Tibial artery (tissue), 4 donors: ENCODE results near the gene CGB1.

Experiments used
- DNase-seq, 2 donors: peaks; one replicate each; pipeline ENCODE4 v3.0.0-alpha.2; 2019
- H3K27ac ChIP-seq, 2 donors: fragments of 200-600 bp; sonication (generic) in 1 of 2; 1 replicate in 1 of 2; 2 replicates in 1 of 2; pipeline ENCODE4 v1.5.1; 2018 to 2019; ENCODE audit warnings: mild to moderate bottlenecking in 1 of 2
- H3K27me3 ChIP-seq, 2 donors: fragments of 200-600 bp; sonication (generic) in 1 of 2; one replicate each; pipeline versions ENCODE4 v1.5.1 to v1.6.0; 2016 to 2019
- H3K36me3 ChIP-seq, 3 donors: fragments of 200-600 bp; sonication (generic) in 2 of 3; one replicate each; pipeline ENCODE4 v1.5.1; 2016 to 2019; ENCODE audit warnings: mild to moderate bottlenecking in 2 of 3
- H3K4me1 ChIP-seq, 4 donors: fragments of 200-600 bp; sonication (generic) in 2 of 4; 1 replicate in 3 of 4; 2 replicates in 1 of 4; pipeline ENCODE4 v1.5.1; 2016 to 2019
- H3K4me3 ChIP-seq, 2 donors: fragments of 200-600 bp; sonication (generic) in 1 of 2; 1 replicate in 1 of 2; 2 replicates in 1 of 2; pipeline ENCODE4 v1.5.1; 2018 to 2019; ENCODE audit warnings: mild to moderate bottlenecking in 2 of 2
- H3K9me3 ChIP-seq, 3 donors: fragments of 200-600 bp; sonication (generic) in 1 of 3; one replicate each; pipeline ENCODE4 v1.5.1; 2016 to 2019
- CTCF ChIP-seq, 2 experiments: fragments of 200-600 bp in 1 of 2; fragments of 450-650 bp in 1 of 2; IDR thresholded peaks; one replicate each; pipeline ENCODE4 v1.5.1; 2017 to 2019; ENCODE audit warnings: antibody characterized with exemption in 2 of 2, mild to moderate bottlenecking in 1 of 2, moderate library complexity in 1 of 2
- intact Hi-C: fragments of 100-400 bp; cut with DNase I; formaldehyde crosslinking; loops from one replicate; pipeline ENCODE4 v1.15.0; 2023; ENCODE audit warnings: low total_unique reads

The CGB1 gene

GRCh38 chr19:49064029-49064629, 27.4 kb upstream of the CGB1 start:
- Histone ChIP-seq H3K9me3 (no peaks in the 10 kb centered on the region), H3K27me3 (peaks cover 0 to 83% of the 10 kb centered on the region in 2 donors), H3K36me3 (no peaks in the 10 kb centered on the region), H3K4me1 (peaks cover 0 to 12% (median 8%) of the 10 kb centered on the region in 4 donors), H3K27ac (no peak overlapping the region), H3K4me3 (no peak overlapping the region)
- TF ChIP-seq CTCF (IDR thresholded peaks at IDR 0.05) = no peak
- DNase-seq = no peak
- intact Hi-C loops = no loop called here

GRCh38 chr19:49061445-49061844, 24.8 kb upstream of the CGB1 start:
- no peaks in the 10 kb centered on the region for H3K36me3 ChIP-seq
- H3K27ac ChIP-seq = no peak overlapping the region
- intact Hi-C loops = no loop called here
- no peak overlapping the region for H3K4me3 ChIP-seq
- no peaks in the 10 kb centered on the region for H3K9me3 ChIP-seq
- H3K27me3 ChIP-seq = peaks cover 0 to 79% of the 10 kb centered on the region in 2 donors
- peaks cover 0 to 33% (median 24%) of the 10 kb centered on the region in 4 donors for H3K4me1 ChIP-seq
- TF ChIP-seq CTCF (IDR thresholded peaks at IDR 0.05) = no peak
- DNase-seq = no peak

DNA sequence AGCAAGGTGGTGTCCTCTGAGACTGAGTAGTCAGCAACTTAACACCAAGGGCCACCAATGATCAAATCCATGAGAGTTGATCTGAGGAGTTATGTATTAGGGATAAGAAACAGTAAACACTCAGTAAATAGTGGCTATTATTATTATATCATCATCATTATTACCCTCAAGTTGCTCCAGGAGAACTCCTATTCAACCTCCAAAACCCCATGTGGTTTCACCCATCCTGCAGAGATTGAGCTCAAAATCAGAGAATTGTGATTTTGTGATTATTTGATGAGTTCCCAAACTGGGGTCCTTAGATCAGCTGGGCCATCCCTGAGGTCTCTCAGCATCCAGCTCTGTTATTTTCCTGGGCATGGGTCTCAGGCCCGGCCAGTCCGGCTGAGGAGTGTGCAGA, 24.3 kb upstream of the CGB1 start:
- H3K27me3 ChIP-seq = peaks cover 0 to 74% of the 10 kb centered on the region in 2 donors
- H3K9me3 ChIP-seq = no peaks in the 10 kb centered on the region
- intact Hi-C loops = no loop called here
- TF ChIP-seq CTCF (IDR thresholded peaks at IDR 0.05) = no peak
- no peak overlapping the region for H3K27ac ChIP-seq
- DNase-seq = no peak
- H3K4me3 ChIP-seq = no peak overlapping the region
- H3K36me3 ChIP-seq = no peaks in the 10 kb centered on the region
- peaks cover 0 to 38% (median 26%) of the 10 kb centered on the region in 4 donors for H3K4me1 ChIP-seq

DNA sequence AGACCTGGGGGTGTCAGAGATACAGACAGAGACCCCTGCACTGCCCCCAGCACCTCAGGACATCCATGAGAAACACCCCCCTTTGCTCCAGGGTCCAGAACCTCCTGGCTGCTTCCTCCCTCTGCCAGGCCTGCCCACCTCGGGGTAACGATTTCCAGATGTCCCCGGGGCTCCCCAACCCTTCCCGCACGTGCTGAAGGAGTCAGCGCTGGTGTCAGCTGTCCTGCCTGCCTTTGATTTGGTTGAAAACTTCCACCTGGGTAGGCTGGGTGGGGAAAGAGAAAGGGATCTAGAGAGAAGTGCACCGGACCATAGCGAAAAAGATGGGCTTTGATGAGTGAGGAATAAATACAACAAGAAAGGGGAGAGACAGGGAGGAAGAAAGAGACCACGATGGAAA, 22.4 kb upstream of the CGB1 start:
- Histone ChIP-seq H3K4me1 (peaks cover 0 to 28% (median 20%) of the 10 kb centered on the region in 4 donors), H3K36me3 (no peaks in the 10 kb centered on the region)
- intact Hi-C loops = no loop called here

DNA sequence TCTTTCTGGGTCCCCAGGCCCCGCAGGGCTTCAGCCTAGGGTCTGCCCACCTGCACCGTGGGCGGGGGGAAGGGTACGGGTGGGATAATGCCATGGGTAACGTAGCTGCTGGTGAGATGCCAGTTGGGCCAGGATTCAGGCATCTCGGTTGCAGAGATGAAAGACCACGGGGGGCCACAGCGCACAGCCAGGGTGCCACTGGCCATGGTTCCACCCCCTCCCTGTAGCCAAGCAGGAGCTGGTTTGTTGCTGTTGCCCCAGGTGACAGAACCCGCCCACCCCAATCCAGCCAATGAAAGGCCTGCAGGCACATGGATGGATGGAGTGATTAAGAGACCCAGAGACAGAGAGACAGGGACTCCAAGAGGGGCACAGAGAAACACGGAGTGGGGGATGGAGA, 21.9 kb upstream of the CGB1 start:
- DNase-seq = no peak
- H3K36me3 ChIP-seq = no peaks in the 10 kb centered on the region
- peaks cover 0 to 28% (median 20%) of the 10 kb centered on the region in 4 donors for H3K4me1 ChIP-seq
- peaks cover 0 to 50% of the 10 kb centered on the region in 2 donors for H3K27me3 ChIP-seq
- TF ChIP-seq CTCF (IDR thresholded peaks at IDR 0.05) = no peak
- no peak overlapping the region for H3K27ac ChIP-seq
- no peaks in the 10 kb centered on the region for H3K9me3 ChIP-seq
- H3K4me3 ChIP-seq = no peak overlapping the region
- intact Hi-C loops = no loop called here

More for the DNA sequence above, 22.4 kb upstream of the CGB1 start:
- Histone ChIP-seq H3K27me3 (peaks cover 0 to 55% of the 10 kb centered on the region in 2 donors), H3K4me3 (no peak overlapping the region), H3K9me3 (no peaks in the 10 kb centered on the region), H3K27ac (no peak overlapping the region)
- no peak for TF ChIP-seq CTCF (IDR thresholded peaks at IDR 0.05)
- DNase-seq = no peak
